Calu3 (cell line): ENCODE measurements around the gene MPC1. TPM values are rescaled to one million over a fixed set of nuclear protein-coding genes. Genes with fewer than 3 reads are reported as not detected.

ENCODE experiments used
- BruUV-seq: library from RNA; stranded (reverse); fragments of 400-500 nt; replicated peaks from 2 replicates; lab custom pipeline; 2021; lab: Mats Ljungman, UMichigan
- CTCF ChIA-PET: fragments of 300-600 bp; sonication (Branson Sonifier 250); formaldehyde crosslinking; loops from one replicate; lab custom pipeline; 2022; ENCODE audit warnings: antibody characterized with exemption; lab: Charles Lee
- DNase-seq: peaks from one replicate; pipeline ENCODE4 v3.0.0; 2022
- H3K27ac Mint-ChIP-seq: one replicate; pipeline ENCODE4 v1.8.0; 2022; ENCODE audit warnings: mixed read lengths; ENCODE audit not compliant: unreplicated experiment
- H3K27me3 Mint-ChIP-seq: one replicate; pipeline ENCODE4 v1.8.0; 2022; ENCODE audit warnings: mixed read lengths; ENCODE audit not compliant: unreplicated experiment
- H3K36me3 Mint-ChIP-seq: one replicate; pipeline ENCODE4 v1.8.0; 2022; ENCODE audit warnings: mild to moderate bottlenecking, moderate library complexity, mixed read lengths; ENCODE audit not compliant: insufficient read depth, unreplicated experiment
- H3K4me1 Mint-ChIP-seq: one replicate; pipeline ENCODE4 v1.8.0; 2022; ENCODE audit warnings: mild to moderate bottlenecking, low read depth, mixed read lengths; ENCODE audit not compliant: unreplicated experiment
- H3K4me3 Mint-ChIP-seq: one replicate; pipeline ENCODE4 v1.8.0; 2022; ENCODE audit warnings: mild to moderate bottlenecking, low read depth, moderate library complexity, mixed read lengths; ENCODE audit not compliant: unreplicated experiment
- H3K9me3 Mint-ChIP-seq: one replicate; pipeline ENCODE4 v1.8.0; 2022; ENCODE audit warnings: low read depth, mixed read lengths; ENCODE audit not compliant: unreplicated experiment
- intact Hi-C: fragments of 100-400 bp; cut with micrococcal nuclease; formaldehyde crosslinking; loops from one replicate; pipeline ENCODE4 v1.10.0; 2022; ENCODE audit not compliant: unreplicated experiment
- total RNA-seq: library from RNA; stranded (reverse); gene quantifications from 2 replicates; pipeline ENCODE4 v1.2.3, GENCODE V29; 2022
- TF ChIP-seq, protein P1 (sequence below): fragments of 200-600 bp; IDR thresholded peaks from one replicate; pipeline ENCODE4 v1.8.0; 2022; ENCODE audit warnings: antibody characterized with exemption; ENCODE audit not compliant: unreplicated experiment

The MPC1 gene
- total RNA-seq, 1 experiment from 2014 or later = 48.9 TPM

DNA sequence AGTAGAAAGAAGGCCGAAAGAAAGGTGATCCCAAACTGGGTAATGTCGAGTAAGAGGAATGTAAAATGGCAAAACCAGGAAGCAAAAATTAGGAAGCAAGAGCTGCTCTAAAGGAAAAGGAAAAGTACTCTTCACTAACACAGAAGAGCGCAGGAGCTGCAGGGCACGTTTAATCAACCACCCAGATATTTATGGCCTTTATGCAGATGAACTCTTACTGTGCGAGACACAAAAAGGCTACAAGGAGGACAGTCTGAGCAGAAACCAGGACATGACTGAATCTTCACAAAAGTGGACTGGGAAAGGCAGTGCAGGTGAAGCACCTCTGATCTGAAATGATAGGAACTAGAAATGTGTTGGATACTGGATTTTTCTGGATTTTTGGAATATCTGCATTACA lies 59.3 kb downstream of the MPC1 start:
- Mint-ChIP-seq H3K9me3 (no peaks in the 10 kb centered on the region), H3K4me1 (peaks cover 11% of the 10 kb centered on the region), H3K27ac (no peak overlapping the region), H3K27me3 (no peaks in the 10 kb centered on the region), H3K4me3 (no peak overlapping the region), H3K36me3 (peaks cover 38% of the 10 kb centered on the region)
- no peak for DNase-seq
- TF ChIP-seq, protein P1, sequence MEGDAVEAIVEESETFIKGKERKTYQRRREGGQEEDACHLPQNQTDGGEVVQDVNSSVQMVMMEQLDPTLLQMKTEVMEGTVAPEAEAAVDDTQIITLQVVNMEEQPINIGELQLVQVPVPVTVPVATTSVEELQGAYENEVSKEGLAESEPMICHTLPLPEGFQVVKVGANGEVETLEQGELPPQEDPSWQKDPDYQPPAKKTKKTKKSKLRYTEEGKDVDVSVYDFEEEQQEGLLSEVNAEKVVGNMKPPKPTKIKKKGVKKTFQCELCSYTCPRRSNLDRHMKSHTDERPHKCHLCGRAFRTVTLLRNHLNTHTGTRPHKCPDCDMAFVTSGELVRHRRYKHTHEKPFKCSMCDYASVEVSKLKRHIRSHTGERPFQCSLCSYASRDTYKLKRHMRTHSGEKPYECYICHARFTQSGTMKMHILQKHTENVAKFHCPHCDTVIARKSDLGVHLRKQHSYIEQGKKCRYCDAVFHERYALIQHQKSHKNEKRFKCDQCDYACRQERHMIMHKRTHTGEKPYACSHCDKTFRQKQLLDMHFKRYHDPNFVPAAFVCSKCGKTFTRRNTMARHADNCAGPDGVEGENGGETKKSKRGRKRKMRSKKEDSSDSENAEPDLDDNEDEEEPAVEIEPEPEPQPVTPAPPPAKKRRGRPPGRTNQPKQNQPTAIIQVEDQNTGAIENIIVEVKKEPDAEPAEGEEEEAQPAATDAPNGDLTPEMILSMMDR = no peak
- intact Hi-C loops = no loop called here
- BruUV-seq = no TSS peak
- CTCF ChIA-PET = no interaction called here

DNA sequence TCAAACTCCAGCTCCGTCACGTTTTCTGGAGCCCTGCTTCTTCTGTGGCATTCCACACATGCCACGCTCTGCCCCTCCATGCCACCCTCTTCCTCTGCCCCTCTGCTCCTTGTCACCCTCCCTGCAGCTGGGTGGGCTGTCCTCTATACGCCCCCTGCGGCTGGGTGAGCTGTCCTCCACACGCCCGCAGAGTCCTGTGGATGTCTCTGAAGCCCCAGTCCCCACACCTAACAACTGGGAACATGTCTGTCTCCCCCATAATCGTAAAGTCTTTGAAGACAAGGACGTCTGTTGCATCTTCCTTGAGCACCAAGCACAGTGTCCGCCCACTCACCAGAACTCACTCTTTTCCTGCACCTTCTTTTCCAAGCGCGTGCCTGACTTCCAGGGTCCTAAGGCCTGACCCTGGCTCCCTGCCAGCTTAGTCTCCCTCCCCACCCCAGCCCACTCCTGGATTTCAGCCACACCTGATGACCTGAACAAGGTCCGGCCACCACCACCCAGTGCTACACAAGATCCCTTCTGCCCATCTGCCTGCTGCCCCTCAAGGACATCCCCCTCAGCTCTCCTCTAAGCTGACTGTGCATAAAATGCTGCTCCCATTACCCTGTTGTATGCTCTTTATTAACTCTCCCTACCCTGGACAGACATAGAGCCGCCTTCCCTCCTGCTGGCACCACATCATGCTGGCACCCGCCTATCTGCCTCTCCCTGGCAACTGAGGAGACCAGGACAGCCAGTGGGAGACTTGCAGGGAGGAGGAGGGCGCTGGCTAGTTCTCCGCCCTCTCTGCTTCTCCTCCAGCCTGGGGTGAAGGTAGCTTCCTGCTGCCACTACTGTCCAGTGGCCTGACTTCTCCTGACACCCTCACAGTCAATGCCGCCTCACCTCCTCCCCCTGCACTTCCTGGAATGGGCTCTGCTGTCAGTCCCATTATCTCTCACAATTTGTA lies 63.8 kb downstream of the MPC1 start:
- CTCF ChIA-PET = interaction anchor here (0.6 kb wide), 1 partner anchor 25 kb away, joined by 5 read pairs; no protein-coding TSS in a partner anchor
- TF ChIP-seq, protein P1 = no peak
- no peak for DNase-seq
- intact Hi-C loops = no loop called here
- no TSS peak for BruUV-seq
- H3K27me3 Mint-ChIP-seq = no peaks in the 10 kb centered on the region
- no peaks in the 10 kb centered on the region for H3K9me3 Mint-ChIP-seq
- H3K4me3 Mint-ChIP-seq = no peak overlapping the region
- peaks cover 35% of the 10 kb centered on the region for H3K36me3 Mint-ChIP-seq
- peaks cover 13% of the 10 kb centered on the region for H3K4me1 Mint-ChIP-seq
- peak overlapping the region; percentile 64 for H3K27ac Mint-ChIP-seq

DNA sequence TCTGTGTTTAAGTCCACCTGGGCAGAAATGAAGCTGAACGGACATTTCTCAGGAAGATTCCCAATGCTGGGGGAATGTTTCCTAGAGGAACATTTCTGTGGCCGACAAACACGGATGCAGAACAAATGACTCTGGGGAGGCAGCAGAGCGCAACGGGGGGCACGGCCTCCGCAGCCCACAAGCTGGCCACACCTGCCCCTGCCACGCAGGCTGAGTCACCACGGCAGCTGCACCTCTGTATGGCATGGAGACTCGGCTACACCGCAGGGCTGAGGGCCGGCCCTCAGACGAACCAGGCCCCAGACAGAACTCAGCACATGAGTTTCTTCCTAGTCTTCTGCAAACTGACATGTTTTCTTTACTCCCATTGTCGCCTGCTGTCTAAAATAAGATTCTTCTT lies 64.5 kb downstream of the MPC1 start:
- Mint-ChIP-seq H3K27ac (no peak overlapping the region), H3K9me3 (no peaks in the 10 kb centered on the region), H3K27me3 (no peaks in the 10 kb centered on the region), H3K36me3 (peaks cover 29% of the 10 kb centered on the region), H3K4me3 (no peak overlapping the region), H3K4me1 (peaks cover 13% of the 10 kb centered on the region)
- DNase-seq = no peak
- CTCF ChIA-PET = interaction anchor here (0.6 kb wide), 1 partner anchor 24 kb away, joined by 5 read pairs; no protein-coding TSS in a partner anchor
- no TSS peak for BruUV-seq
- intact Hi-C loops = no loop called here
- TF ChIP-seq, protein P1 = no peak

DNA sequence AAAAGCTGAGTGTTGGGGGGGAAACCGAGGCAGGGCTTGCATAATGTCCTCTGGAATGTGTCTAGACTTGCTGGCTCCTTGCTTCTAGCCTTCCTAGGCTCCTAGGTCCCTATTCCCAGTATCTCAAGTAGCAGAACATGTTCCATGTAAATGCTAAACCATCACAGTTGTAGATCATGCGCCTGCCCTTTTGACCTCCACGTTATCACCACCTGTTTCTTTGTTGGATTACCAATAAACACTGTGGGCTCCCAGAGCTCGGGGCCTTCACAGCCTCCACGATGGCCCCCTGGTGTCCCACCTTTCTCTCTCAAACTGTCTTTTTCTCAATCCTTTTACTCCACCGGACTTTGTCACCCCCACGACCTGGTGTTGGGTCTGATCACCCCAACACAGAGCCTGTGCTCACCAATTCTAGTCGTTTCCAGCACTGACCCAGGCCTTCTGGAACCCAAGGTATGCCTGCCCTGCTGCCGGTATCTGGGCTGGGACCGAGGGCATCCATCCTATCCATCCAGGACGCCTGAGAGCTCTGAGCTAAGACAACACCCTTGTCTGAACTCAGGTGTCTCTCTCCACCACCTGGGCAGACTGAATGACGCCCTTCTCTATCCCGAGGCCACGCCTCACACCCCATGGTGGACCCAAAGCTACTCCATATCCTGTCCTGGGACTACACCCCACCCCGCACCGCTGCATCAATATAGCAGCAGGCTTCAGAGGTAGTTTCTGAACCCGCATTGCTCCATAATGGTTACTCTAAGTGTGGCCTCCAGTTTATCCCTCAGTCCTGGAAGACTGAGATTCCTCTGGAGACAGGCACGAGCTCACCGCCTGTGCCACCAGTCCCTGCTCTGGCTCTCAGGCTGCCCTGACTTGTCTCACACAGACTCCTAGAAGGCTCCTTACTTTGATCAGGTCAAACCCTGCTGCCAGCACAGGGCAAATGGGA lies 65.2 kb downstream of the MPC1 start:
- no peak for DNase-seq
- Mint-ChIP-seq H3K36me3 (peaks cover 25% of the 10 kb centered on the region), H3K9me3 (no peaks in the 10 kb centered on the region), H3K4me3 (no peak overlapping the region), H3K4me1 (peaks cover 13% of the 10 kb centered on the region), H3K27me3 (no peaks in the 10 kb centered on the region), H3K27ac (no peak overlapping the region)
- intact Hi-C loops = no loop called here
- BruUV-seq = no TSS peak
- TF ChIP-seq, protein P1 = no peak
- CTCF ChIA-PET = interaction anchor here (0.6 kb wide), 1 partner anchor 24 kb away, joined by 5 read pairs; no protein-coding TSS in a partner anchor
